HL-60 (cell line): ENCODE results near the gene DNAJC10.

ENCODE experiments used
- DNase-seq, 2 experiments: peaks; one replicate each; pipeline ENCODE4 v3.0.0-alpha.2; 2010 to 2020; ENCODE audit warnings: low read depth in 1 of 2, low spot score in 1 of 2
- H3K27ac ChIP-seq: fragments of 250-450 bp; sonication (Bioruptor Pico); replicated peaks from 2 replicates; pipeline ENCODE4 v1.5.1; 2020; ENCODE audit warnings: mild to moderate bottlenecking, moderate library complexity
- H3K27me3 ChIP-seq: fragments of 250-450 bp; sonication (Bioruptor Pico); 2 replicates; pipeline ENCODE4 v1.5.1; 2021; ENCODE audit warnings: mild to moderate bottlenecking, moderate library complexity; ENCODE audit not compliant: insufficient read depth, poor library complexity, severe bottlenecking
- H3K4me3 ChIP-seq: replicated peaks from 2 replicates; pipeline ENCODE4 v1.5.1; 2011; ENCODE audit warnings: mild to moderate bottlenecking, control low read depth, low read length; ENCODE audit not compliant: insufficient read depth
- GABPA ChIP-seq: IDR thresholded peaks from 2 replicates; pipeline ENCODE4 v1.6.1; 2012; ENCODE audit warnings: low read depth
- POLR2AphosphoS5 ChIP-seq: IDR thresholded peaks from 2 replicates; pipeline ENCODE4 v1.6.1; 2012; ENCODE audit warnings: low read depth
- SPI1 ChIP-seq: IDR thresholded peaks from 2 replicates; pipeline ENCODE4 v1.6.1; 2012; ENCODE audit warnings: low read depth, mild to moderate bottlenecking, borderline replicate concordance
- long read RNA-seq: library from polyadenylated mRNA; unstranded; transcript quantifications from one replicate; pipeline ENCODE4 v2.0.0, GENCODE V29; 2020
- TF ChIP-seq, protein P1 (sequence below): IDR thresholded peaks from one replicate; pipeline ENCODE4 v1.5.1; 2011; ENCODE audit warnings: low read length, control low read depth, inconsistent platforms; ENCODE audit not compliant: insufficient read depth
- TF ChIP-seq, protein P2 (sequence below): IDR thresholded peaks from 2 replicates; pipeline ENCODE4 v1.6.1; 2012; ENCODE audit warnings: low read depth; ENCODE audit not compliant: insufficient replicate concordance

The DNAJC10 gene, protein sequence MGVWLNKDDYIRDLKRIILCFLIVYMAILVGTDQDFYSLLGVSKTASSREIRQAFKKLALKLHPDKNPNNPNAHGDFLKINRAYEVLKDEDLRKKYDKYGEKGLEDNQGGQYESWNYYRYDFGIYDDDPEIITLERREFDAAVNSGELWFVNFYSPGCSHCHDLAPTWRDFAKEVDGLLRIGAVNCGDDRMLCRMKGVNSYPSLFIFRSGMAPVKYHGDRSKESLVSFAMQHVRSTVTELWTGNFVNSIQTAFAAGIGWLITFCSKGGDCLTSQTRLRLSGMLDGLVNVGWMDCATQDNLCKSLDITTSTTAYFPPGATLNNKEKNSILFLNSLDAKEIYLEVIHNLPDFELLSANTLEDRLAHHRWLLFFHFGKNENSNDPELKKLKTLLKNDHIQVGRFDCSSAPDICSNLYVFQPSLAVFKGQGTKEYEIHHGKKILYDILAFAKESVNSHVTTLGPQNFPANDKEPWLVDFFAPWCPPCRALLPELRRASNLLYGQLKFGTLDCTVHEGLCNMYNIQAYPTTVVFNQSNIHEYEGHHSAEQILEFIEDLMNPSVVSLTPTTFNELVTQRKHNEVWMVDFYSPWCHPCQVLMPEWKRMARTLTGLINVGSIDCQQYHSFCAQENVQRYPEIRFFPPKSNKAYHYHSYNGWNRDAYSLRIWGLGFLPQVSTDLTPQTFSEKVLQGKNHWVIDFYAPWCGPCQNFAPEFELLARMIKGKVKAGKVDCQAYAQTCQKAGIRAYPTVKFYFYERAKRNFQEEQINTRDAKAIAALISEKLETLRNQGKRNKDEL
- long read RNA-seq, full-length matches to known transcripts, result 94 of 140 reads
- long read RNA-seq, partial matches to known transcripts, result 23 of 140 reads
- long read RNA-seq, other reads (novel, unspliced or antisense), result 23 of 140 reads

DNA sequence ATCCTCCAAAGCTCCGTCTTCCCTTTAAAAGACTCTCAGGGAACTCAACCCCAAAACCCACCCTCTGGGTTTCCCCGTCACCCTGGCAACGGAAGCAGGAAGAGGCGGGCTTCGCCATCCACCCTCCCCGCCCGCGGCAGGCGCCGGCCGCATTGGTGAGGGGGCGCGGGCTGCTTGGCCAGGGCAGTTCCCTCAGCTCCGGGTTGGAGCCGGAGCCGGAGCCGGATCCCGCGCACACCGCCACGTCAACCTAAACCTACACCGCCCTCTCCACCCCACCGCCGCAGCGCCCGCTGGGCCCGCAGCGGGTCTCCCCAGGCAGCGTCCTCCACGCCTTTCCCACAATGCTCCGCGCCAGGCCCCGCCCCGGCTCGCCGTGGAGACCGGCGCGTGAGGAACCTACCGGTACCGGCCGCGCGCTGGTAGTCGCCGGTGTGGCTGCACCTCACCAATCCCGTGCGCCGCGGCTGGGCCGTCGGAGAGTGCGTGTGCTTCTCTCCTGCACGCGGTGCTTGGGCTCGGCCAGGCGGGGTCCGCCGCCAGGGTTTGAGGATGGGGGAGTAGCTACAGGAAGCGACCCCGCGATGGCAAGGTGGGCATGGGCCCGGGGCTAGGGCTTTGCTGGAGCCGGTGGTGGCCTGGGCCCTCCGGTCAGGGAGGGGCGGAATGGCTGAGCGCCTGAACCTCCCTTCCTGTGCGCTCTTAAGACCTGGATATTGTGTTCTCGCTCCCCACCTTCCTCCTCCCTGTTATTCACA is at the start of gene DNAJC10:
TSS of gene DNAJC10 (plus strand) at position 366 of the 758 bp plus-strand sequence. CDS start 1,830 bp downstream, outside the sequence.
- Histone ChIP-seq H3K4me3 (peak within 1 kb of the TSS; percentile 93), H3K27me3 (no peaks in the 10 kb centered on the region), H3K27ac (peak within 1 kb of the TSS; percentile 78)
- TF ChIP-seq, protein P1, sequence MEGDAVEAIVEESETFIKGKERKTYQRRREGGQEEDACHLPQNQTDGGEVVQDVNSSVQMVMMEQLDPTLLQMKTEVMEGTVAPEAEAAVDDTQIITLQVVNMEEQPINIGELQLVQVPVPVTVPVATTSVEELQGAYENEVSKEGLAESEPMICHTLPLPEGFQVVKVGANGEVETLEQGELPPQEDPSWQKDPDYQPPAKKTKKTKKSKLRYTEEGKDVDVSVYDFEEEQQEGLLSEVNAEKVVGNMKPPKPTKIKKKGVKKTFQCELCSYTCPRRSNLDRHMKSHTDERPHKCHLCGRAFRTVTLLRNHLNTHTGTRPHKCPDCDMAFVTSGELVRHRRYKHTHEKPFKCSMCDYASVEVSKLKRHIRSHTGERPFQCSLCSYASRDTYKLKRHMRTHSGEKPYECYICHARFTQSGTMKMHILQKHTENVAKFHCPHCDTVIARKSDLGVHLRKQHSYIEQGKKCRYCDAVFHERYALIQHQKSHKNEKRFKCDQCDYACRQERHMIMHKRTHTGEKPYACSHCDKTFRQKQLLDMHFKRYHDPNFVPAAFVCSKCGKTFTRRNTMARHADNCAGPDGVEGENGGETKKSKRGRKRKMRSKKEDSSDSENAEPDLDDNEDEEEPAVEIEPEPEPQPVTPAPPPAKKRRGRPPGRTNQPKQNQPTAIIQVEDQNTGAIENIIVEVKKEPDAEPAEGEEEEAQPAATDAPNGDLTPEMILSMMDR, result no peak
- TF ChIP-seq POLR2AphosphoS5, result peak; percentile 75
- peak; percentile 56 to 82 for DNase-seq

DNA sequence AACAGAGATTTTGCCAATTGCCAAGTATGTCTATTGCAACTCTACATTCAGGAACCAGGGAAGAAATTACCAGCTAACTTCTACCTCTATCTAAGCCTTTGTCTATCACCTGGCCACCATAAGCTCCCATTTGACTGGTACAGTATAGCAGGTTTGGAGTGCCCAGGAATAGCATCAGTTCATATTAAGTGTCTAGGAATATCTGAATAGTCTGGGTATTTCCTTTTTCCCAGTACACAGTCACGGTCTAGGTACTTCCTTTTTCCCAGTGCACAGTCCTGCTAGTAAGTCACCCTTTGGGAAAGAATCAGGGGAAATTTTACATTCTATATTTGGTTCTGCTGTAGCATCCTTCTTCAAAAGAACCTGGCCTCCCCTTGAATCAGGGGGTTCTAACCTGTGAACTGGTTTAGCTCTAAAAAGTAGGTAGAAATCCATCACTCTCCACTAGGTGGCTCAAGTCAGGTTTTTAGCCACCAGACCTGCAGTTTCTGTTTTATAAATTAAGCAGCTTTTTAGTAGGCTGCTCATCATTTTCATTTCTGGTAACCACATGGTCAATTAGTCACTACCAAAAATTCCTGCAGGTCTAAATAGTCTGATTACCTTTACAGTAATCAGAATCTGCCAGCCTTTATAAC is 49.3 kb upstream of the DNAJC10 start:
- DNase-seq, result peak in 1 of 2 experiments; percentile 4
- no peaks in the 10 kb centered on the region for H3K27me3 ChIP-seq
- no peak overlapping the region for H3K4me3 ChIP-seq
- TF ChIP-seq GABPA (no peak), POLR2AphosphoS5 (no peak), SPI1 (no peak)
- TF ChIP-seq, protein P1, result peak; percentile 27
- no peak overlapping the region for H3K27ac ChIP-seq

DNA sequence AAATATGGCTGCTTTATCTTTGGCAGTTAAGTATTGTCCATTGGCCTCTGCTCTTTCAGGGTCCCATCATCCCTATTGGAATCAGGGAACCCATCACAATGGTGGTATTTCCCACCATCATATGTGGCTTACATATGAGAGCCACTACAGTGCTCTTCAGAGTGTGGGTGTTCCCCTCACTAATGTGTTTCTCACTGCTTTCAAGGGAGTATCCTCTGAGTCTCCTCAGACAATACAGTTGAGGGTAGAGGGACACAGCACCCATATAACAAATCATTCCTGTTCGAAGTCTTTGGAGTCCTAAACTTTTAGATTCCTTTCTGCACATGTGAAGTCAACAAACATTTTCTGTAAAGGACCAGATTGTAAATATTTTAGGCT is 48.8 kb upstream of the DNAJC10 start:
- no peak for DNase-seq
- H3K27me3 ChIP-seq, result no peaks in the 10 kb centered on the region
- H3K4me3 ChIP-seq, result no peak overlapping the region
- H3K27ac ChIP-seq, result no peak overlapping the region
- TF ChIP-seq, protein P2, sequence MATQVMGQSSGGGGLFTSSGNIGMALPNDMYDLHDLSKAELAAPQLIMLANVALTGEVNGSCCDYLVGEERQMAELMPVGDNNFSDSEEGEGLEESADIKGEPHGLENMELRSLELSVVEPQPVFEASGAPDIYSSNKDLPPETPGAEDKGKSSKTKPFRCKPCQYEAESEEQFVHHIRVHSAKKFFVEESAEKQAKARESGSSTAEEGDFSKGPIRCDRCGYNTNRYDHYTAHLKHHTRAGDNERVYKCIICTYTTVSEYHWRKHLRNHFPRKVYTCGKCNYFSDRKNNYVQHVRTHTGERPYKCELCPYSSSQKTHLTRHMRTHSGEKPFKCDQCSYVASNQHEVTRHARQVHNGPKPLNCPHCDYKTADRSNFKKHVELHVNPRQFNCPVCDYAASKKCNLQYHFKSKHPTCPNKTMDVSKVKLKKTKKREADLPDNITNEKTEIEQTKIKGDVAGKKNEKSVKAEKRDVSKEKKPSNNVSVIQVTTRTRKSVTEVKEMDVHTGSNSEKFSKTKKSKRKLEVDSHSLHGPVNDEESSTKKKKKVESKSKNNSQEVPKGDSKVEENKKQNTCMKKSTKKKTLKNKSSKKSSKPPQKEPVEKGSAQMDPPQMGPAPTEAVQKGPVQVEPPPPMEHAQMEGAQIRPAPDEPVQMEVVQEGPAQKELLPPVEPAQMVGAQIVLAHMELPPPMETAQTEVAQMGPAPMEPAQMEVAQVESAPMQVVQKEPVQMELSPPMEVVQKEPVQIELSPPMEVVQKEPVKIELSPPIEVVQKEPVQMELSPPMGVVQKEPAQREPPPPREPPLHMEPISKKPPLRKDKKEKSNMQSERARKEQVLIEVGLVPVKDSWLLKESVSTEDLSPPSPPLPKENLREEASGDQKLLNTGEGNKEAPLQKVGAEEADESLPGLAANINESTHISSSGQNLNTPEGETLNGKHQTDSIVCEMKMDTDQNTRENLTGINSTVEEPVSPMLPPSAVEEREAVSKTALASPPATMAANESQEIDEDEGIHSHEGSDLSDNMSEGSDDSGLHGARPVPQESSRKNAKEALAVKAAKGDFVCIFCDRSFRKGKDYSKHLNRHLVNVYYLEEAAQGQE, result no peak
- no peak for TF ChIP-seq POLR2AphosphoS5
- TF ChIP-seq, protein P1, result no peak

DNA sequence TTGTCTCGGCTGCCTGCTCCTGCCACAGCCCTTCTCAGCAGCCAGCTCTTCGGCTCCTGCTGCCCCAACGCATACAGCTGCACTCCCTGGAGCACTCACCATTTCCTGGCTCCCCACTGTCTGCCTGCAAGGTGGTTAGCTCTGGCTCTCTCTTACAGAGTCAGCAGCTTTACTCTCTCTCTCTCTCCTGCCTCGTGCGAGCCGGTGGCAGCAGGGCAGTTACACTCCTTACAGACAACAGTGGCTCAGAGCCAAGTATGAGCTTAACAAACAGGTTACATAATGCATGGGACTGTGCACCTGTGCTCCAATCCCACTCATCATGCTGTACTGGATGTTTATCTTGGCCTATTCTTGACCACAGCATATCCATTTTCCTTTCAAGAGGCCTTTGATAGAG is 47.4 kb upstream of the DNAJC10 start:
- TF ChIP-seq, protein P1, result no peak
- TF ChIP-seq, protein P2, result no peak
- no peak for TF ChIP-seq POLR2AphosphoS5
- no peak for TF ChIP-seq GABPA
- no peak for TF ChIP-seq SPI1
- H3K4me3 ChIP-seq, result no peak overlapping the region
- H3K27me3 ChIP-seq, result no peaks in the 10 kb centered on the region
- H3K27ac ChIP-seq, result no peak overlapping the region
- no peak for DNase-seq
